GM12878 (cell line): ENCODE results near the gene HMOX2. TPM values are rescaled to one million over a fixed set of nuclear protein-coding genes. Genes with fewer than 3 reads are reported as not detected.

Experiments used
- ATAC-seq: fragments of 200-7000 bp; cut with Tn5 transposase; 3 replicates; pipeline ENCODE4 v1.9.1; 2020; ENCODE audit warnings: mild to moderate bottlenecking, moderate library complexity
- BruUV-seq: library from RNA; stranded (reverse); fragments of 400-500 nt; replicated peaks from 2 replicates; lab custom pipeline; 2021; lab: Mats Ljungman, UMichigan
- CTCF ChIA-PET: fragments of 300-600 bp; sonication (Branson Sonifier 250); formaldehyde crosslinking; extraction: SDS; loops from one replicate; lab custom pipeline; 2021; ENCODE audit warnings: inconsistent platforms; lab: Yijun Ruan, JAX
- POLR2A ChIA-PET: fragments of 350-600 bp; formaldehyde crosslinking; extraction: SDS; loops from one replicate; lab custom pipeline; 2021; ENCODE audit warnings: inconsistent platforms; lab: Charles Lee
- RAD21 ChIA-PET: fragments of 300-600 bp; sonication (Branson Sonifier 250); formaldehyde crosslinking; loops from one replicate; lab custom pipeline; 2023; ENCODE audit warnings: antibody characterized with exemption; ENCODE audit not compliant: unreplicated experiment; lab: Charles Lee
- SMC1A ChIA-PET: fragments of 300-600 bp; sonication (Branson Sonifier 250); formaldehyde crosslinking; loops from one replicate; lab custom pipeline; 2023; ENCODE audit not compliant: unreplicated experiment, uncharacterized antibody; lab: Charles Lee
- DNase-seq: peaks from one replicate; pipeline ENCODE4 v3.0.0-alpha.2; 2011; ENCODE audit warnings: low read depth, low spot score
- FAIRE-seq: peaks from 3 replicates; lab custom pipeline; 2011; peaks lifted over from hg19 to GRCh38; lab: Jason Lieb, UNC
- H2AFZ ChIP-seq: 2 replicates; pipeline ENCODE4 v1.6.0; 2011; ENCODE audit warnings: low read depth, low read length, control low read depth; ENCODE audit not compliant: control insufficient read depth
- H3K27ac ChIP-seq: 2 replicates; pipeline ENCODE4 v1.5.1; 2011; ENCODE audit warnings: control low read depth; ENCODE audit not compliant: control insufficient read depth, insufficient read depth
- H3K27me3 ChIP-seq, 2 experiments: replicated peaks in 1 of 2; 2 replicates each; pipeline versions ENCODE4 v1.6.0 to v1.6.1; 2011; ENCODE audit warnings: low read length in 1 of 2; ENCODE audit not compliant: control insufficient read depth in 2 of 2, insufficient read depth in 2 of 2
- H3K36me3 ChIP-seq, 2 experiments: 2 replicates each; pipeline ENCODE4 v1.5.1; 2011; ENCODE audit warnings: low read length in 1 of 2; ENCODE audit not compliant: control insufficient read depth in 2 of 2, insufficient read depth in 2 of 2
- H3K4me1 ChIP-seq: 2 replicates; pipeline ENCODE4 v1.6.1; 2011; ENCODE audit warnings: mild to moderate bottlenecking, low read length, moderate library complexity, mixed read lengths; ENCODE audit not compliant: control insufficient read depth, insufficient read depth
- H3K4me2 ChIP-seq: 2 replicates; pipeline ENCODE4 v1.6.0; 2011; ENCODE audit warnings: control low read depth; ENCODE audit not compliant: control insufficient read depth, insufficient read depth
- H3K4me3 ChIP-seq: fragments of 200-600 bp; sonication (generic); 2 replicates; pipeline ENCODE4 v1.5.1; 2016
- H3K79me2 ChIP-seq: 2 replicates; pipeline ENCODE4 v1.6.0; 2011; ENCODE audit warnings: low read length; ENCODE audit not compliant: control insufficient read depth, insufficient read depth
- H3K9ac ChIP-seq: 2 replicates; pipeline ENCODE4 v1.8.0; 2011; ENCODE audit warnings: low read length, control low read depth, mixed read lengths; ENCODE audit not compliant: control insufficient read depth, insufficient read depth
- H3K9me3 ChIP-seq: replicated peaks from 3 replicates; pipeline ENCODE4 v1.5.1; 2011; ENCODE audit warnings: mild to moderate bottlenecking, low read length; ENCODE audit not compliant: control insufficient read depth, insufficient read depth
- H4K20me1 ChIP-seq: 2 replicates; pipeline ENCODE4 v1.6.0; 2011; ENCODE audit not compliant: control insufficient read depth, insufficient read depth
- CHD4 ChIP-seq: fragments of 200-600 bp; sonication (generic); IDR thresholded peaks from 2 replicates; pipeline ENCODE4 v1.6.1; 2016; ENCODE audit warnings: mild to moderate bottlenecking
- CUX1 ChIP-seq: IDR thresholded peaks from 2 replicates; pipeline ENCODE4 v1.6.1; 2012; ENCODE audit warnings: improper control_type of control experiment, low read depth, low read length; ENCODE audit not compliant: insufficient replicate concordance
- ESRRA ChIP-seq: IDR thresholded peaks from 2 replicates; pipeline ENCODE4 v1.6.1; 2012; ENCODE audit warnings: mild to moderate bottlenecking, low read length, improper control_type of control experiment
- HDAC2 ChIP-seq: fragments of 200-600 bp; sonication (generic); IDR thresholded peaks from 2 replicates; pipeline ENCODE4 v1.6.1; 2017
- MEF2A ChIP-seq: IDR thresholded peaks from 2 replicates; pipeline ENCODE4 v1.6.1; 2011; ENCODE audit warnings: low read depth, mild to moderate bottlenecking, low read length, moderate library complexity; ENCODE audit not compliant: insufficient read depth
- RBBP5 ChIP-seq: fragments of 200-600 bp; sonication (generic); conservative IDR thresholded peaks from 2 replicates; pipeline ENCODE4 v1.6.1; 2016
- RUNX3 ChIP-seq: IDR thresholded peaks from 2 replicates; pipeline ENCODE4 v1.6.1; 2012; ENCODE audit warnings: low read length, inconsistent platforms
- TBL1XR1 ChIP-seq: IDR thresholded peaks from 2 replicates; pipeline ENCODE4 v1.6.1; 2012; ENCODE audit warnings: low read depth, low read length, improper control_type of control experiment
- ZNF207 ChIP-seq: fragments of 450-650 bp; IDR thresholded peaks from 2 replicates; pipeline ENCODE4 v1.6.1; 2014; ENCODE audit warnings: antibody characterized with exemption, mild to moderate bottlenecking, borderline replicate concordance
- WGBS: methylation state at CpG from one replicate; pipeline ENCODE4 v1.1.6; 2016; ENCODE audit warnings: low lambda C conversion rate; ENCODE audit not compliant: insufficient replicate concordance, insufficient coverage; ENCODE audit errors: missing lambda C conversion rate; 5-methylcytosine and 5-hydroxymethylcytosine counted together
- in situ Hi-C: fragments of 300-500 bp; cut with MboI; formaldehyde crosslinking; loops from 9 replicates; pipeline ENCODE4 v1.14.3; 2018; ENCODE audit warnings: mixed read lengths
- intact Hi-C: fragments of 100-400 bp; cut with micrococcal nuclease; formaldehyde crosslinking; loops from one replicate; pipeline ENCODE4 v1.14.2; 2022; ENCODE audit not compliant: unreplicated experiment
- polyA plus RNA-seq, 11 experiments: library from polyadenylated mRNA; depleted of rRNA in 4 of 11; unstranded in 6 of 11; stranded (reverse) in 5 of 11; fragments of >200 nt; fragmentation: Nextera tagmentation in 4 of 11; fragmentation: Illumina TruSeq in 1 of 11; extraction: Ambion mirVana in 4 of 11; extraction: Trizol in 1 of 11; gene quantifications; 1 replicate in 1 of 11; 2 replicates in 10 of 11; pipeline versions ENCODE4 v1.2.1 to v1.2.3, GENCODE V29; 2011 to 2016; ENCODE audit warnings: inconsistent platforms in 2 of 11, missing spikeins in 2 of 11, low read depth in 1 of 11
- total RNA-seq, 4 experiments: library from RNA; depleted of rRNA in 3 of 4; stranded (reverse); fragments of >200 nt in 3 of 4; fragmentation: Illumina TruSeq in 1 of 4; extraction: Trizol in 1 of 4; gene quantifications; 2 replicates each; pipeline versions ENCODE4 v1.2.1 to v1.2.3, GENCODE V29; 2013 to 2021

The HMOX2 gene
- total and polyA plus RNA-seq, 10 of the 15 experiments (the other 5 are each of a cell fraction or from before 2014, with no cell fraction given): 26.4 to 111 (median 57.8) TPM

GRCh38 chr16:4539716-4540284 is 63.6 kb downstream of the HMOX2 start:
- Histone ChIP-seq H3K9ac (no peak overlapping the region), H4K20me1 (no peaks in the 10 kb centered on the region), H2AFZ (no peak overlapping the region), H3K79me2 (peaks cover 18% of the 10 kb centered on the region), H3K4me1 (peaks cover 11% of the 10 kb centered on the region), H3K4me3 (no peak overlapping the region), H3K27ac (no peak overlapping the region), H3K9me3 (peaks cover 12% of the 10 kb centered on the region), H3K36me3 (no peaks in the 10 kb centered on the region), H3K4me2 (no peak overlapping the region), H3K27me3 (no peaks in the 10 kb centered on the region; a peak in 1 of 4 replicates)
- ChIA-PET CTCF (interaction anchor here (1.2 to 2.7 kb wide), 5 partner anchors 8 to 84 kb away, joined by 5 to 8 read pairs (median 7); partner anchors contain the start of gene MGRN1), RAD21 (interaction anchor here (1.2 kb wide), 1 partner anchor 33 kb away, joined by 3 read pairs; no protein-coding TSS in a partner anchor), POLR2A (no interaction called here), SMC1A (interaction anchor here (1.0 to 1.7 kb wide), 3 partner anchors 8 to 34 kb away, joined by 3 to 8 read pairs (median 5); no protein-coding TSS in a partner anchor)
- no TSS peak for BruUV-seq
- in situ Hi-C loops: loop anchor here (10.0 kb wide), 1 partner anchor 55 kb away; no protein-coding TSS in a partner anchor
- DNase-seq (no peak), ATAC-seq (no peak), FAIRE-seq (no peak)
- 17% methylated on average over 2 of the region's 2 CpGs for WGBS
- intact Hi-C loops: no loop called here
- TF ChIP-seq RUNX3: no peak
- no peak for TF ChIP-seq CUX1
- no peak for TF ChIP-seq ZNF207
- TF ChIP-seq TBL1XR1: no peak
- TF ChIP-seq ESRRA: no peak
- TF ChIP-seq MEF2A: no peak
- no peak for TF ChIP-seq HDAC2
- no peak for TF ChIP-seq CHD4
- no peak for TF ChIP-seq RBBP5
